WTC11 (cell line): ENCODE data around the gene INVS.

Experiments used
- ARID4B ChIP-seq: sonication (generic); formaldehyde crosslinking; IDR thresholded peaks from 2 replicates; pipeline ENCODE4 v1.8.0; 2023; ENCODE audit warnings: missing genetic modification reagents, mild to moderate bottlenecking, borderline replicate concordance
- CREM ChIP-seq: sonication (generic); formaldehyde crosslinking; IDR thresholded peaks from 2 replicates; pipeline ENCODE4 v1.8.1; 2022; ENCODE audit warnings: mild to moderate bottlenecking, missing genetic modification reagents, moderate library complexity
- CTCF ChIP-seq: fragments of 200-600 bp; IDR thresholded peaks from 2 replicates; pipeline ENCODE4 v1.8.0; 2022; ENCODE audit warnings: antibody characterized with exemption
- E2F4 ChIP-seq: sonication (generic); formaldehyde crosslinking; IDR thresholded peaks from 2 replicates; pipeline ENCODE4 v1.8.1; 2022; ENCODE audit warnings: low read depth, mild to moderate bottlenecking, moderate library complexity, missing genetic modification reagents, borderline replicate concordance
- FOXJ3 ChIP-seq: sonication (generic); formaldehyde crosslinking; IDR thresholded peaks from 2 replicates; pipeline ENCODE4 v1.9.0; 2021; ENCODE audit warnings: missing genetic modification reagents, mild to moderate bottlenecking, borderline replicate concordance
- NFYB ChIP-seq: sonication (generic); formaldehyde crosslinking; conservative IDR thresholded peaks from 2 replicates; pipeline ENCODE4 v1.8.0; 2022; ENCODE audit warnings: low read depth, missing genetic modification reagents
- SMAD3 ChIP-seq: sonication (generic); formaldehyde crosslinking; IDR thresholded peaks from 2 replicates; pipeline ENCODE4 v1.8.0; 2022; ENCODE audit warnings: missing genetic modification reagents, mild to moderate bottlenecking, borderline replicate concordance
- USF2 ChIP-seq: sonication (generic); formaldehyde crosslinking; IDR thresholded peaks from 2 replicates; pipeline ENCODE4 v1.8.1; 2023; ENCODE audit warnings: mild to moderate bottlenecking, missing genetic modification reagents, moderate library complexity
- TF ChIP-seq, protein P1 (sequence below): sonication (generic); formaldehyde crosslinking; IDR thresholded peaks from 2 replicates; pipeline ENCODE4 v1.8.0; 2022; ENCODE audit warnings: mild to moderate bottlenecking, missing genetic modification reagents
- TF ChIP-seq, protein P2 (sequence below): sonication (generic); formaldehyde crosslinking; IDR thresholded peaks from 2 replicates; pipeline ENCODE4 v1.8.0; 2022; ENCODE audit warnings: mild to moderate bottlenecking, missing genetic modification reagents

- TF ChIP-seq, protein P1, sequence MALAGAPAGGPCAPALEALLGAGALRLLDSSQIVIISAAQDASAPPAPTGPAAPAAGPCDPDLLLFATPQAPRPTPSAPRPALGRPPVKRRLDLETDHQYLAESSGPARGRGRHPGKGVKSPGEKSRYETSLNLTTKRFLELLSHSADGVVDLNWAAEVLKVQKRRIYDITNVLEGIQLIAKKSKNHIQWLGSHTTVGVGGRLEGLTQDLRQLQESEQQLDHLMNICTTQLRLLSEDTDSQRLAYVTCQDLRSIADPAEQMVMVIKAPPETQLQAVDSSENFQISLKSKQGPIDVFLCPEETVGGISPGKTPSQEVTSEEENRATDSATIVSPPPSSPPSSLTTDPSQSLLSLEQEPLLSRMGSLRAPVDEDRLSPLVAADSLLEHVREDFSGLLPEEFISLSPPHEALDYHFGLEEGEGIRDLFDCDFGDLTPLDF, result no peak
- TF ChIP-seq SMAD3 (CRISPR knock-in tag), result no peak
- no peak for TF ChIP-seq CTCF
- no peak for TF ChIP-seq NFYB (CRISPR knock-in tag)
- TF ChIP-seq USF2, result no peak
- TF ChIP-seq ARID4B (CRISPR knock-in tag), result no peak
- TF ChIP-seq, protein P2, sequence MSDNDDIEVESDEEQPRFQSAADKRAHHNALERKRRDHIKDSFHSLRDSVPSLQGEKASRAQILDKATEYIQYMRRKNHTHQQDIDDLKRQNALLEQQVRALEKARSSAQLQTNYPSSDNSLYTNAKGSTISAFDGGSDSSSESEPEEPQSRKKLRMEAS (CRISPR knock-in tag), result no peak
- no peak for TF ChIP-seq FOXJ3 (CRISPR knock-in tag)
- TF ChIP-seq E2F4 (CRISPR knock-in tag), result no peak
- no peak for TF ChIP-seq CREM (CRISPR knock-in tag)
These were observed 241.2 kb downstream of the INVS start for GRCh38 chr9:100340224-100340623.
